IPS-20b (cell line): Measurements from ENCODE around the gene YPEL5.

ENCODE experiments used
- H3K27ac ChIP-seq: one replicate; pipeline ENCODE4 v1.5.1; 2013; ENCODE audit warnings: low read length
- H3K27me3 ChIP-seq: 2 replicates; pipeline ENCODE4 v1.6.1; 2013; ENCODE audit warnings: mild to moderate bottlenecking, low read length, inconsistent platforms; ENCODE audit not compliant: insufficient read depth
- H3K36me3 ChIP-seq: 2 replicates; pipeline ENCODE4 v1.6.1; 2013; ENCODE audit warnings: low read depth, mild to moderate bottlenecking, inconsistent platforms, low read length, moderate library complexity; ENCODE audit not compliant: insufficient read depth
- H3K4me1 ChIP-seq: 2 replicates; pipeline ENCODE4 v1.6.1; 2013; ENCODE audit warnings: mild to moderate bottlenecking, control low read depth, inconsistent platforms, low read length, moderate library complexity; ENCODE audit not compliant: insufficient read depth
- H3K4me3 ChIP-seq: 2 replicates; pipeline ENCODE4 v1.5.1; 2013; ENCODE audit warnings: mild to moderate bottlenecking, low read length, inconsistent platforms
- H3K9ac ChIP-seq: 2 replicates; pipeline ENCODE4 v1.6.1; 2013; ENCODE audit warnings: low read depth, mild to moderate bottlenecking, inconsistent platforms, low read length, moderate library complexity
- H3K9me3 ChIP-seq: 2 replicates; pipeline ENCODE4 v1.6.1; 2013; ENCODE audit warnings: mild to moderate bottlenecking, low read depth, low read length, inconsistent platforms; ENCODE audit not compliant: insufficient read depth

The YPEL5 gene

DNA sequence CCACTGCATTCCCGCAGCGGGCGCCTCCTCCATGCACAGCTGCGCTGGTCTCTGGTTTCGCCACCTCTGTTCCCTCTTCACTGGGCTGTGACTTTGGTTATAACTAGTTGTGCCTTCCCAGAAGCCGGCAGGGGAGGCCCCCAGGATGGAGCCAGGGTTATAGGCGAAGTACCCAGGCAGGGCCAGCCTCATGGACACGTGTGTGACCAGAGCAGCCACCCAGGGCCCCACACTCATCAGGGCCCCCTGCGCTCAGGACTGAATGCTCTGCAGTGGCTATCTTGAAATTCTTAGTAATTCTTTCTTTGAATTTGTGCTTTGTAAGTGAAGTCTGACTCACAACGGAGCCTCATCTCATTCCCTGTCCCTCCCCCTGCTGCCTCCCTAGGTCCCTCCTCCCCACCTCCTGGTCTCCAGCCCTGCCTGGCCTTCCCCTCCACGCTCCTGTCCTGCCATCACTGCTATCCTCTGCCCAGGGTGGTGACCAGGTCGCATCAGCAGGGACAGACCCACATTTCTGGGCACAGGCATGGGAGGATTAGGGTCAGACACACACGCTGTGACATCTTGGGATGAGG lies 46.4 kb downstream of the YPEL5 start:
- no peaks in the 10 kb centered on the region for H3K4me1 ChIP-seq
- no peak overlapping the region for H3K27ac ChIP-seq
- no peaks in the 10 kb centered on the region for H3K9me3 ChIP-seq
- H3K27me3 ChIP-seq = no peaks in the 10 kb centered on the region
- no peak overlapping the region for H3K9ac ChIP-seq
- no peaks in the 10 kb centered on the region for H3K36me3 ChIP-seq
- H3K4me3 ChIP-seq = no peak overlapping the region

DNA sequence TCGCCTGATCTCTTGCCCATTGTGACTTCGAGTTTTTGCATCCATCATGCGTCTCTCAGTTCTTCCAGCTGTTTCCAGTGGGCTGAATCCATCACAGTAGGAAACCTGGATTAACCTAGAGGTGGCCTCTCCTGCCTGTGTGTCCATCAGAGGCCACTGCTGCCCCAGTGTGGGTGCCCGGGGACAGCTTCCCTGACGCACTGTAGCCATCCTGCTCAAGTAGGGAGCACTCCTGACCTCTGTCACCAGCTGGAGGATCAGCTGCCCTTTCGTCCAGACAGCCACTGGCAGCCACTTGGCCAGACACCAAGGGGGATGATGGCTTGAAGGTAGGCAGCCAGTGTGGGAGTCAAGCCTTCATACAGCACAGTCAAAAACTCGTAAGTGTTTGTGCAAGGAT lies 47.6 kb downstream of the YPEL5 start:
- H3K4me3 ChIP-seq = no peak overlapping the region

DNA sequence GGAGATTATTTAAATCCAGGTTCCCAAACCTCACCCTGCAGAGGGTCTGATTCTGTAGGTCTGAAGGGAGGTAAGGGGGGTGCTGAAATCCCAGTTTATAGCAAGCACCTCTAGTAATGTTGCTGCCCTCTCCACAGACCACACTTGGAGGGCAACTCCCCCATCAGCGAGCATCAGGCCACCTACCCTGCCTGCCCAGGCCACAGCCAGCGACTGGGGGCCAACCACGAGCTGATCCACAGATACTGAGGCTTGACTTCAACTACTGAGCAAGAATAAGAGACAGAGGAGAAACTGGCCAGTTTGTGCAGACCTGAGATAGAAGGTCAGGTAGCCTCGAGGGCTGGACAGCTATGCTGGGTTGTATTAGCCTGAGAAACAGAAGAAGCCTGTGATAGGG lies 48.2 kb downstream of the YPEL5 start:
- no peaks in the 10 kb centered on the region for H3K27me3 ChIP-seq
- H3K9ac ChIP-seq = no peak overlapping the region
- H3K4me1 ChIP-seq = no peaks in the 10 kb centered on the region
- H3K9me3 ChIP-seq = no peaks in the 10 kb centered on the region
- no peak overlapping the region for H3K27ac ChIP-seq
- no peak overlapping the region for H3K4me3 ChIP-seq
- no peaks in the 10 kb centered on the region for H3K36me3 ChIP-seq

More for the DNA sequence above, 47.6 kb downstream of the YPEL5 start:
- Histone ChIP-seq H3K9me3 (no peaks in the 10 kb centered on the region), H3K27ac (no peak overlapping the region), H3K4me1 (no peaks in the 10 kb centered on the region), H3K36me3 (no peaks in the 10 kb centered on the region), H3K9ac (no peak overlapping the region), H3K27me3 (no peaks in the 10 kb centered on the region)

DNA sequence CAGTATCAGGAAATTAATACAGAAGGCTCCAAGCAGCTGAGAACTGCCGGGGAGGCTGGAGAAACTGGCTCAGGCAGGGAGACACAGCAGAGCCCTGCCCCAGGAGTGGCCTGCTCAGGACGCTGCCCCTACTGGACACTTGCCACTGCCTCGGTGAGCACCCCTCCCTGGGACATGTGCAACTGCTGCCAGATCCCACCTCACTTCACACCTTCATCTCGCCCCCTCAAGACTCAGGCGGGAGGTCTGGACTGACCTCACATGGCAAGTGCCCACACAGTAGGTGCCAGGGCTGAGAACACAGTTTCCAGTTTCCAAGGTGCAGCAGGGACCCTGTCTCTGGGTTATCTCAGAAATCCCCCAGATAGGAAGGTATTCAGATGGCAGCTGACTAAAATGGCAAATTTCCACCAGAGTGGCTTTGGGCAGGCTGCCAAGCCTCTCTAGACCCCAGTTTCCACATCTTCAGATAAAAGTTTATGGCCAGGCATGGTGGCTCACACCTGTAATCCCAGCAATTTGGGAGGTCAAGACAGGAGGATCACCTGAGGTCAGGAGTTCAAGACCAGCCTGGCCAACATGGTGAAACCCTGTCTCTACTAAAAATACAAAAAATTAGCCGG lies 50.9 kb downstream of the YPEL5 start:
- Histone ChIP-seq H3K27ac (no peak overlapping the region), H3K27me3 (no peaks in the 10 kb centered on the region), H3K4me1 (no peaks in the 10 kb centered on the region), H3K9me3 (no peaks in the 10 kb centered on the region), H3K36me3 (no peaks in the 10 kb centered on the region), H3K4me3 (no peak overlapping the region), H3K9ac (no peak overlapping the region)

DNA sequence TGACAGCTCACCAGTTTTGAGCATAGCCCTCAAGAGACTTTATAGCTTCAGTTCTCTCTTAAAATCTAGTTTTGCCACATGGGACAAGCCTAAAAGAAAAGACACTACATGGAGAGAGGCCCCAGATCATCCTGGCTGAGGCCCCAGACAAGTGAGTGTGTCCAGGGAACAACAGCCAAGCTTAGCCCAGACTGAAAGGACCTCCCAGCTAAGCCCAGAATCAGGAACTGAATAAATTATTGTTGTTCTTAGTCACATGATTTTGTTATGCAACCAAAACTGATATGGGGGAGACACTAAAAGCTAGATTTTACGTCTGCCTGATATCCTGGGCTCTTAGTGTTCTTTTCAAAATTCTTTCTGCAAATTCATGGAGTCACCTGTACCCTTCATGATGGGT lies 55.2 kb downstream of the YPEL5 start:
- H3K4me3 ChIP-seq = no peak overlapping the region
- no peaks in the 10 kb centered on the region for H3K36me3 ChIP-seq
- no peak overlapping the region for H3K9ac ChIP-seq
- no peak overlapping the region for H3K27ac ChIP-seq
- H3K9me3 ChIP-seq = no peaks in the 10 kb centered on the region
- H3K27me3 ChIP-seq = no peaks in the 10 kb centered on the region
- no peaks in the 10 kb centered on the region for H3K4me1 ChIP-seq

DNA sequence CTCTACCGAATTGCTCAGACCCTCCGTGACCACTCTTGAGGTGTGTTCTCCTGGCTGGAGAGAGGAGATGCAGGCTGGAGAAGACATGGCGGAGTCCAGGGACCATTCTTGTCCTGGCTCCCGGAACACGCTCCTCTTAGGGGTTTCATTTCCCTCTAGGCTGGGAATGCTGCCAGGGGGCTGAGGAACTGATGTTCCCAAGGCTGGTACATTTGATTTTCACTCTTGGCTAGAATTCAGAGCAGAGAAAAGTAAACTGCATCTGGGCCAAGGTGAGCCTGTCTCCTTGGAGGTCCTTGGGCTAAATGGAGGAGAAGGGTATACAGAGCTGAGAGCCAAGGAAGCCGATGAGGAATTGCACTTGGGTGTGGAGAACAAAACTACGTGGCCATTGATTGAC lies 56.3 kb downstream of the YPEL5 start:
- H3K36me3 ChIP-seq = no peaks in the 10 kb centered on the region
- H3K9ac ChIP-seq = no peak overlapping the region
- H3K9me3 ChIP-seq = no peaks in the 10 kb centered on the region
- no peaks in the 10 kb centered on the region for H3K27me3 ChIP-seq
- no peak overlapping the region for H3K4me3 ChIP-seq
- no peaks in the 10 kb centered on the region for H3K4me1 ChIP-seq
- no peak overlapping the region for H3K27ac ChIP-seq

DNA sequence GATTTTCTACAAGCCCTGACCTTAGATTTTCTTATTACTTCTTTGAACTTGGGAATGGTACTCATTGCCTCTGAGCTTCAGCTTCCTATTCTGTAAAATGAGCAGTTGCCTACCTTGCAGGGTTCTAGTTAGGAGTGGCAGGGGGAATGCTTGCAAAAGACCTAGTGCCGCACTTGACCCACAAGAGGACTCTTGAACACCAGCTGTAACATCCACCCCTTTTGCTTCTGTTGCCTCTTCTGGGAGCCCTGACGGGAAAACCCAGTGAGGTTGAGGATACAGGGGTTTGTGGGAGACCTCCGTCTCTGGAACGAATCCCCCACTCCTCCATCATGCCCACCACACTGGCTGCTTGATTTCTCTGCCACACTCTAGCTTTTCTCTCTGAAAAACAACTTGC lies 57.5 kb downstream of the YPEL5 start:
- Histone ChIP-seq H3K27ac (no peak overlapping the region), H3K9ac (no peak overlapping the region), H3K36me3 (no peaks in the 10 kb centered on the region), H3K27me3 (no peaks in the 10 kb centered on the region), H3K4me1 (no peaks in the 10 kb centered on the region), H3K4me3 (no peak overlapping the region), H3K9me3 (no peaks in the 10 kb centered on the region)

DNA sequence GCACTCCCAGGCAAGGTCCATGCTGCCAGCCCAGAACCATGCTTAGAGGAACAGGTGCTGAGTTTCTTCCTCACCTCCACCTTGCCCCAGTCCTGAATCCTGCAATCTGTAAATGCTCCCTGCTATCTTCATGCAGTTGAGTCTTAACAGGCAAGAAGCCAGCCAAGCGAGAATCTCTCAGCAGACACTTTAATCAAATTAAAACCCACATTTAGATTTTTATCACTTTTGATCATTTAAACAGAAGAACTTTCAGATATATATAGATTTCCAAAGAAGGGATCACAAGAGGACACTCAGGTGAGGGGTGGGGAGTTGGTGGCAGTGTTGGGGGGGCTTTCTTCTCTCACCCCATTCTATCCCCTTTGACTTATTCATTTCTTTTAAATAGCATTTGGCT lies 58.6 kb downstream of the YPEL5 start:
- H3K36me3 ChIP-seq = no peaks in the 10 kb centered on the region
- no peak overlapping the region for H3K27ac ChIP-seq
- H3K4me3 ChIP-seq = no peak overlapping the region
- H3K4me1 ChIP-seq = no peaks in the 10 kb centered on the region
- no peaks in the 10 kb centered on the region for H3K9me3 ChIP-seq
- H3K27me3 ChIP-seq = no peaks in the 10 kb centered on the region
- H3K9ac ChIP-seq = no peak overlapping the region

DNA sequence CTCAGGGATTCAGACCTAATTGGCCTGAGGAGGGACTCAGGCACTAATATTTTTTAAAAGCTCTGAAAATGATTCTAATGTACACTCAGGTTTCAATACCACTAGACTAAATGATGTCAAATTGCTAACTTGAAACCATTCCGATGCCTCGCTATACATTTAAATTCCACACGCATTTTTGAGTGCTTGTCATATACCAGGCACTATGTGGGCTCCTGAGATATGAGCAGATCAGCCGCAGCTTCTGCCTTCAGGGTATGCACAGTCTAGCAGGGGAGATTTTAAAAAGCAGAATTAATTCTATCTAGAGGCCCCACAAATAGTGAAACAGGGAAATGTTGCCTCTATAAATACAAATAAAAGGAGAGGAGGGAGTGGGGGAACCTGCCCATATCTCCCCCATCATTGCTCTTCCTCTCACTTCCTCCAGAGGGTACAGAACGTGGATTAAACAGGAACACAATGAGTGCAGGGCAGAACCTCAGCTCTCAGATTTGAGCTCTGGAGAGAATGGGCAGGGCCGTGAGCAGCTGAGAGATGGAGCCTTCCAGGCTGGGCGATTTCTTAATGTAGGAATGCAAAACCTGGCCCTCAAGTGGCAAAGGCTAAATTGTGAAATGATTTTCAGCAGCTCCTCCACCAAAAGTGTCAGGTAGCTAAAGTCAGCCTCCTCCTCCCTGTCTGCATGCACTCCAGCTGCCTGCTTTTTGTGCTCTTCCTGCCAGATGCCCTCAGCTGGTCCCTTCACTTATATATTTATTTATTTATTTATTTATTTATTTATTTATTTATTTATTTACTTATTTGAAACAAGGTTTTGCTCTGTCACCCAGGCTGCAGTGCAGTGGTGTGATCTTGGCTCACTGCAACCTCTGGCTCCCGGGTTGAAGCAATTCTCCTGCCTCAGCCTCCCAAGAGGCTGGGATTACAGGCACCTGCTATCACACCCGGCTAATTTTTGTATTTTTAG lies 59.9 kb downstream of the YPEL5 start:
- H3K9me3 ChIP-seq = no peaks in the 10 kb centered on the region
- H3K9ac ChIP-seq = no peak overlapping the region
- no peaks in the 10 kb centered on the region for H3K4me1 ChIP-seq
- no peaks in the 10 kb centered on the region for H3K36me3 ChIP-seq
- H3K27me3 ChIP-seq = no peaks in the 10 kb centered on the region
- no peak overlapping the region for H3K27ac ChIP-seq
- no peak overlapping the region for H3K4me3 ChIP-seq

DNA sequence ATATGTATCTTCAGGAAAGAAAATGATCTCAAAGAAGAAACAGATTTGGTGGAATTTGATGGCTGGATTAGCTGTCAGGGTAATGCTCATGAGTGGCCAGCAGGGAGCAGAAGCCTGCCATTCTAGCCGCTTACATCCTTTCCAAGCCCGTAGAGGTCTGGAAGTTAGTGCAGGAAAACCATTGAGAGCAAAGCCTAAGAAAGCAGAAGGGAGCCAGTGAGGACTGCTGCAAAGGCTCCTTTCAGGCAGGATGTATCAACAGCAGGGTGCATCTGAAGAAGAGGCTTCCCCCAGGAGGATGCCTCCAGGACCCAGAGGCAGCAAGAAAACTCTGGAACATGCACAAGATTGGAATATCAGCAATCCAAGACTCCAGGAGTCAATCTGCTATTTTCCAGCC lies 61.6 kb downstream of the YPEL5 start:
- Histone ChIP-seq H3K27me3 (no peaks in the 10 kb centered on the region), H3K36me3 (no peaks in the 10 kb centered on the region), H3K4me1 (no peaks in the 10 kb centered on the region), H3K9me3 (no peaks in the 10 kb centered on the region), H3K9ac (no peak overlapping the region), H3K4me3 (no peak overlapping the region), H3K27ac (no peak overlapping the region)

DNA sequence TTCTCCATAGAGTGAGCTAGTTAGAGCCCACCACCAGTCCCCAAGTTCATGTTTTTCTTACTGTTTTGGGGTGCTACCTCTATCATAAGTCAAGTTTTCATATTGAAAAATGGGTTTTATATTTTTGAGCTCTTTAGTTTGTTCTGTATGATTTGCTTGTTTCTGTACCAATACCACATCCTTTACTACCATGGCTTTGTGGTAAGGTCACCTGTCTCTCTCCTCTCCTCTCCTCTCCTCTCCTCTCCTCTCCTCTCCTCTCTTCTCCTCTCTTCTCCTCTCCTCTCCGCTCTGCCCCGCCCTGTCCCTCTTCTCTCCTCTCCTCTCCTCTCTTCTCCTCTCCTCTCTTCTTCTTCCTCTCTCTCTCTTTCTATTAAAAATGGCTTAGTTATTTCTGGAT lies 62.4 kb downstream of the YPEL5 start:
- Histone ChIP-seq H3K36me3 (no peaks in the 10 kb centered on the region), H3K4me1 (no peaks in the 10 kb centered on the region), H3K27ac (no peak overlapping the region)

More for the DNA sequence above, 62.4 kb downstream of the YPEL5 start:
- Histone ChIP-seq H3K27me3 (no peaks in the 10 kb centered on the region), H3K9me3 (no peaks in the 10 kb centered on the region), H3K9ac (no peak overlapping the region), H3K4me3 (no peak overlapping the region)
